ENCODE results near the gene PLIN4. TPM values are rescaled to one million over a fixed set of nuclear protein-coding genes. Genes with fewer than 3 reads are reported as not detected.

Gene PLIN4
- total and polyA plus RNA-seq, 4 donors, result 0.30 to 3.2 (median 1.4) TPM

GRCh38 chr19:4557144-4557970 is 39.1 kb upstream of the PLIN4 start:
- DNase-seq (ENCODE audit: low read depth in 4 of 6, low spot score in 6 of 6), result no peak
- 87% methylated on average over 26 of the region's 33 CpGs for WGBS (ENCODE audit: insufficient coverage)
- Histone ChIP-seq H3K36me3 (ENCODE audit: control insufficient read depth, insufficient read depth, low read length) (peaks cover 60% of the 10 kb centered on the region), H3K27me3 (ENCODE audit: control insufficient read depth, insufficient read depth, low read length) (no peaks in the 10 kb centered on the region), H3K4me1 (ENCODE audit: control insufficient read depth, insufficient read depth, low read length) (peaks cover 5% of the 10 kb centered on the region), H3K4me3 (ENCODE audit: low read depth, low read length) (no peak overlapping the region), H3K27ac (ENCODE audit: low read depth, low read length) (no peak overlapping the region), H3K9me3 (ENCODE audit: control insufficient read depth, insufficient read depth, low read length) (no peaks in the 10 kb centered on the region)

DNA sequence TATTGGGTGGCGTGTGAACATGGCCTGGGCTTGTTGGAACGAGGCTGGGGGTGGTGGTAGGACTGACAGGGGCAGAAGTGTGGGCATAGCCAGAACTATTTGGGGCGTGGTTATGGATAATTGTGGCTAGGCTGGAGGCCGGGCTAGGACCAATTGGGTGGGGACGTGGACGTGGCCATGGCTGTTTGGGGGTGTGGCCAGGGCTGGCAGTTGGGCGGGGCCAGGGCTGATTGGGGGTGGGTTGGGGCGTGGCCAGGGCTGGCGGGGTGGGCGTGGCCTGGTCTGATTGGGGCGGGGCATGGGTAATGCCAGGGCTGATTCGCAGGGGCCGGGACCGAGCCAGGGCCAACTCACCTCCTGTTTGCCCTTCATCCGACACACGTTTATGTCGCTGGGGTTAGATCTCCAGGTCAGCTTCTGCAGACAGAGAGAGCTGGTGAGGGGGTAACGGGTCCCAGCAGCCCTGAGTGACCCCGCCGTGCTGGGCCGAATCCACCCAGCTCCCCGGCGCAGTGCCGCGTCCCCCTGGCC is 38.4 kb upstream of the PLIN4 start:
- DNase-seq (ENCODE audit: low read depth in 4 of 6, low spot score in 6 of 6), result no peak
- 73% methylated on average over 12 of the region's 25 CpGs for WGBS (ENCODE audit: insufficient coverage)
- H3K9me3 ChIP-seq (ENCODE audit: control insufficient read depth, insufficient read depth, low read length), result no peaks in the 10 kb centered on the region
- no peak overlapping the region for H3K27ac ChIP-seq (ENCODE audit: low read depth, low read length)
- H3K36me3 ChIP-seq (ENCODE audit: control insufficient read depth, insufficient read depth, low read length), result peaks cover 67% of the 10 kb centered on the region
- no peaks in the 10 kb centered on the region for H3K27me3 ChIP-seq (ENCODE audit: control insufficient read depth, insufficient read depth, low read length)
- no peak overlapping the region for H3K4me3 ChIP-seq (ENCODE audit: low read depth, low read length)
- H3K4me1 ChIP-seq (ENCODE audit: control insufficient read depth, insufficient read depth, low read length), result peaks cover 5% of the 10 kb centered on the region

- WGBS (ENCODE audit: insufficient coverage), result 81% methylated on average over 42 of the region's 43 CpGs
- no peak overlapping the region for H3K4me3 ChIP-seq (ENCODE audit: low read depth, low read length)
- no peaks in the 10 kb centered on the region for H3K9me3 ChIP-seq (ENCODE audit: control insufficient read depth, insufficient read depth, low read length)
- H3K4me1 ChIP-seq (ENCODE audit: control insufficient read depth, insufficient read depth, low read length), result peaks cover 5% of the 10 kb centered on the region
- no peak overlapping the region for H3K27ac ChIP-seq (ENCODE audit: low read depth, low read length)
- no peak for DNase-seq (ENCODE audit: low read depth in 4 of 6, low spot score in 6 of 6)
- H3K36me3 ChIP-seq (ENCODE audit: control insufficient read depth, insufficient read depth, low read length), result peaks cover 72% of the 10 kb centered on the region
- no peaks in the 10 kb centered on the region for H3K27me3 ChIP-seq (ENCODE audit: control insufficient read depth, insufficient read depth, low read length)
Observed at GRCh38 chr19:4555657-4556561, 37.6 kb upstream of the PLIN4 start.

- WGBS (ENCODE audit: insufficient coverage), result 86% methylated on average over 4 of the region's 7 CpGs
- DNase-seq (ENCODE audit: low read depth in 4 of 6, low spot score in 6 of 6), result no peak
- Histone ChIP-seq H3K4me3 (ENCODE audit: low read depth, low read length) (no peak overlapping the region), H3K4me1 (ENCODE audit: control insufficient read depth, insufficient read depth, low read length) (peaks cover 5% of the 10 kb centered on the region), H3K9me3 (ENCODE audit: control insufficient read depth, insufficient read depth, low read length) (no peaks in the 10 kb centered on the region), H3K36me3 (ENCODE audit: control insufficient read depth, insufficient read depth, low read length) (peaks cover 84% of the 10 kb centered on the region), H3K27ac (ENCODE audit: low read depth, low read length) (no peak overlapping the region), H3K27me3 (ENCODE audit: control insufficient read depth, insufficient read depth, low read length) (no peaks in the 10 kb centered on the region)
Observed at GRCh38 chr19:4554717-4555116, 36.4 kb upstream of the PLIN4 start.

DNA sequence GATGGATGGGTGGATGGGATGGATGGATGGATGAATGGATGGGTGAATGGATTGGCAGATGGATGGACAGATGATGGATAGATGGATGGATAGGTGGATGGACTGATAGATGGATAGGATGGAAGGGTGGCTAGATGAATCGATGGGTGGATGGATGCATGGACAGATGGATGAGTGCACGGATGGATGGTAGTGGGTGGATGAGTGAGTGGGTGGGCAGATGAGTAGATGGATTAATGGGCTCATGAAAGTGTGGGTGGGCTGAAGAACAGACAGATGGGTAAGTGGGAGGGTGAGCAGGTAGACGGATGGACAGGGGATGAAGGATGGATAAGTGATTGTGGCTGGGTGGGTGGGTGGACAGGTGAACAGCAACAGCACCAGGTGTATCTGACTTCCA is 35.5 kb upstream of the PLIN4 start:
- H3K4me1 ChIP-seq (ENCODE audit: control insufficient read depth, insufficient read depth, low read length), result peaks cover 5% of the 10 kb centered on the region
- peaks cover 89% of the 10 kb centered on the region for H3K36me3 ChIP-seq (ENCODE audit: control insufficient read depth, insufficient read depth, low read length)
- no peak overlapping the region for H3K4me3 ChIP-seq (ENCODE audit: low read depth, low read length)
- H3K27ac ChIP-seq (ENCODE audit: low read depth, low read length), result no peak overlapping the region
- WGBS (ENCODE audit: insufficient coverage), result 75% methylated on average over 3 of the region's 3 CpGs
- no peaks in the 10 kb centered on the region for H3K27me3 ChIP-seq (ENCODE audit: control insufficient read depth, insufficient read depth, low read length)
- no peaks in the 10 kb centered on the region for H3K9me3 ChIP-seq (ENCODE audit: control insufficient read depth, insufficient read depth, low read length)
- no peak for DNase-seq (ENCODE audit: low read depth in 4 of 6, low spot score in 6 of 6)

- H3K36me3 ChIP-seq (ENCODE audit: control insufficient read depth, insufficient read depth, low read length), result peaks cover 93% of the 10 kb centered on the region
- H3K9me3 ChIP-seq (ENCODE audit: control insufficient read depth, insufficient read depth, low read length), result no peaks in the 10 kb centered on the region
- no peaks in the 10 kb centered on the region for H3K27me3 ChIP-seq (ENCODE audit: control insufficient read depth, insufficient read depth, low read length)
- H3K4me3 ChIP-seq (ENCODE audit: low read depth, low read length), result no peak overlapping the region
- no peak for DNase-seq (ENCODE audit: low read depth in 4 of 6, low spot score in 6 of 6)
- H3K4me1 ChIP-seq (ENCODE audit: control insufficient read depth, insufficient read depth, low read length), result peaks cover 3% of the 10 kb centered on the region
- no peak overlapping the region for H3K27ac ChIP-seq (ENCODE audit: low read depth, low read length)
Observed at GRCh38 chr19:4553092-4553695, 34.9 kb upstream of the PLIN4 start.

- Histone ChIP-seq H3K4me1 (ENCODE audit: control insufficient read depth, insufficient read depth, low read length) (no peaks in the 10 kb centered on the region), H3K9me3 (ENCODE audit: control insufficient read depth, insufficient read depth, low read length) (no peaks in the 10 kb centered on the region), H3K27me3 (ENCODE audit: control insufficient read depth, insufficient read depth, low read length) (no peaks in the 10 kb centered on the region), H3K4me3 (ENCODE audit: low read depth, low read length) (no peak overlapping the region), H3K36me3 (ENCODE audit: control insufficient read depth, insufficient read depth, low read length) (peaks cover 93% of the 10 kb centered on the region), H3K27ac (ENCODE audit: low read depth, low read length) (no peak overlapping the region)
- no peak for DNase-seq (ENCODE audit: low read depth in 4 of 6, low spot score in 6 of 6)
- 90% methylated on average over 6 of the region's 18 CpGs for WGBS (ENCODE audit: insufficient coverage)
Observed at GRCh38 chr19:4552525-4552819, 34.2 kb upstream of the PLIN4 start.

- DNase-seq (ENCODE audit: low read depth in 4 of 6, low spot score in 6 of 6), result no peak
- no peaks in the 10 kb centered on the region for H3K27me3 ChIP-seq (ENCODE audit: control insufficient read depth, insufficient read depth, low read length)
- no peak overlapping the region for H3K4me3 ChIP-seq (ENCODE audit: low read depth, low read length)
- no peaks in the 10 kb centered on the region for H3K4me1 ChIP-seq (ENCODE audit: control insufficient read depth, insufficient read depth, low read length)
- H3K36me3 ChIP-seq (ENCODE audit: control insufficient read depth, insufficient read depth, low read length), result peaks cover 88% of the 10 kb centered on the region
- no peak overlapping the region for H3K27ac ChIP-seq (ENCODE audit: low read depth, low read length)
- WGBS (ENCODE audit: insufficient coverage), result 93% methylated on average over 24 of the region's 26 CpGs
- no peaks in the 10 kb centered on the region for H3K9me3 ChIP-seq (ENCODE audit: control insufficient read depth, insufficient read depth, low read length)
Observed at GRCh38 chr19:4550479-4551050, 32.3 kb upstream of the PLIN4 start.

DNA sequence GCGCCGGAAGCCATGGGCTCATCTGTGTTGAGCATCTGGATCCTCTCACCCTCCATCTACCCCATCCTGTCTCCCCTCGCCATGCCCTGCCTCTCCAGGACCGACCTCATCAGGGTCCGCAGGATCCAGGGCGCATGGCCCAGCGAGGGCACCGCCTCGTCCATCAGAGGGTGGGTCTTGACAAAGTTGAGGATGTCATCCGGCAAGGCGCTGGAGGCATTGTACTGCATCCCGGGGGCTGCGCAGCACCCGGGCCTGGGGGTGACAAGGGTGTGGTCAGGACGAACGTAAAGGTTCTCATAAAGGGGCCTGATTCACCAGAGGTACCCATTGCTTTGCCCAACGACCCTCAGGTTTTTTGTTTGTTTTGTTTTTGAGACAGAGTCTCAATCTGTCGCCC is 31.7 kb upstream of the PLIN4 start:
- WGBS (ENCODE audit: insufficient coverage), result 93% methylated on average over 17 of the region's 18 CpGs
- DNase-seq (ENCODE audit: low read depth in 4 of 6, low spot score in 6 of 6), result no peak
- H3K36me3 ChIP-seq (ENCODE audit: control insufficient read depth, insufficient read depth, low read length), result peaks cover 87% of the 10 kb centered on the region

More for the DNA sequence above, 31.7 kb upstream of the PLIN4 start:
- H3K27ac ChIP-seq (ENCODE audit: low read depth, low read length), result no peak overlapping the region
- H3K27me3 ChIP-seq (ENCODE audit: control insufficient read depth, insufficient read depth, low read length), result no peaks in the 10 kb centered on the region
- no peaks in the 10 kb centered on the region for H3K9me3 ChIP-seq (ENCODE audit: control insufficient read depth, insufficient read depth, low read length)
- H3K4me3 ChIP-seq (ENCODE audit: low read depth, low read length), result no peak overlapping the region
- H3K4me1 ChIP-seq (ENCODE audit: control insufficient read depth, insufficient read depth, low read length), result no peaks in the 10 kb centered on the region
